Cerebellar nuclear complex (tissue), 1 donor: ENCODE results near the gene GJB2.

ENCODE experiments used
- DNase-seq, 2 experiments: peaks; one replicate each; lab custom pipeline; 2025; lab: John Stamatoyannopoulos, UW

The GJB2 gene

GRCh38 chr13:20192158-20192835 is 441 bp downstream of the GJB2 start:
- no peak for DNase-seq

GRCh38 chr13:20191311-20192157 is 1.2 kb downstream of the GJB2 start:
- no peak for DNase-seq

GRCh38 chr13:20190481-20191310 is 2.0 kb downstream of the GJB2 start:
- no peak for DNase-seq

GRCh38 chr13:20190076-20190475 is 2.7 kb downstream of the GJB2 start:
- no peak for DNase-seq

- DNase-seq = no peak
These were observed 3.8 kb downstream of the GJB2 start for GRCh38 chr13:20188667-20189553.

GRCh38 chr13:20186771-20187170 is 6.0 kb downstream of the GJB2 start:
- DNase-seq = no peak

- DNase-seq = no peak
These were observed 7.2 kb downstream of the GJB2 start for GRCh38 chr13:20185366-20186056.

- peak in 1 of 2 experiments; percentile 8 for DNase-seq
These were observed 10.4 kb downstream of the GJB2 start for GRCh38 chr13:20182231-20182846.

- no peak for DNase-seq
These were observed 11.6 kb downstream of the GJB2 start for GRCh38 chr13:20181188-20181587.

- no peak for DNase-seq
These were observed 14.6 kb downstream of the GJB2 start for GRCh38 chr13:20178156-20178555.

GRCh38 chr13:20177049-20177831 is 15.5 kb downstream of the GJB2 start:
- no peak for DNase-seq

GRCh38 chr13:20175907-20176652 is 16.7 kb downstream of the GJB2 start:
- DNase-seq = no peak

- no peak for DNase-seq
These were observed 17.3 kb downstream of the GJB2 start for GRCh38 chr13:20175406-20175794.

- DNase-seq = no peak
These were observed 17.9 kb downstream of the GJB2 start for GRCh38 chr13:20174656-20175405.

- DNase-seq = no peak
These were observed 19.5 kb downstream of the GJB2 start for GRCh38 chr13:20173116-20173746.

GRCh38 chr13:20171364-20171763 is 21.4 kb downstream of the GJB2 start:
- no peak for DNase-seq

GRCh38 chr13:20170921-20171320 is 21.8 kb downstream of the GJB2 start:
- no peak for DNase-seq

GRCh38 chr13:20168396-20168795 is 24.3 kb downstream of the GJB2 start:
- DNase-seq = no peak
